Ecto neural progenitor cell (in vitro differentiated cells): Measurements from ENCODE around the gene AEBP1.

ENCODE experiments used
- DNase-seq: peaks from one replicate; pipeline ENCODE4 v3.0.0-alpha.2; 2018; ENCODE audit warnings: low spot score

The AEBP1 gene

DNA sequence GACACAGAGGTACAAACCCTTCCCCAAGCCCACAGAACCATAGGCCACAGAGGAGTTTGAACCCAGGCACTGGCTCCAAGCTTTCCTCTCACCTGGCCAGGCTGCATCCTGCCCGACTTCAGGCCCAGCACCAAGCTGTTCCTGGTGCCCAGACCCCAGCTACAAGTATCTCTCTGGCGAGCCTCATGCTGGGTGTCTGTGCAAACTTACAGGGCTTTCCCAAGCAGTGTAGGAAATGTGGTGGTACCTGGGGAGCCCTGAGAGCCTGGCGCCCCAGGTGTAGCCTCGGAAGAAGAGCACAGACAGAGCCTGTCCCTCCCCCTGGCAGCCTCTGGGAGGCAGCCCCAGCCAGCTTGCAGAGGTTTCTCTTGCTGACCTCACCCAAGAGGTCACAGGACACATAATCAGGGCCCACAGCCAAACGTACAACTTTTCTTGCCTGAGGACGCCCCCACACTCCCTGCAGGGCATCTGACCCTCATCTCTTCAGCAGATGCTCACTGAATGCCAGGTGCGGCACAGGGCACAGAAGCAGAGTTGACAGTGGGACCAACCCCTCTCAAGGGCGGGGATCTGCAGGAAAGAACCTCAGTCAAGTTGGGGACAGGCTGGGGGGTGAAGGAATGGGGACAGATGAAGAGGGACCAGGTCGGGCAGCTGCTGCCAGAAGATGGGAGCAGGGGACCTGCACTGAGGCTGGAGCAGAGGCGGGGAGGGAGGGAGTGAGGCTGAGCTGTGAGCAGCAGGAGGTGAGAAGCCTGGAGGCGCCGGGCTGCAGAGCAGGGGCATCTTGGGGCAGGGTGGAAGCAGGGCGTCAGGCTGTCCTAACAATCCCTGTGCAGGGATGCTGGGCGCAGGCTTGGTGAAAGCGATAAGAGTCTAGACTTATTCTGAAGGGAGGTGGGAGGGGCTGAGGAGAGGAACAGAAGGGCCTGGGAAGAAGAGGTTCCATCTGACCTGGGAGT, 53.3 kb downstream of the AEBP1 start:
- no peak for DNase-seq

DNA sequence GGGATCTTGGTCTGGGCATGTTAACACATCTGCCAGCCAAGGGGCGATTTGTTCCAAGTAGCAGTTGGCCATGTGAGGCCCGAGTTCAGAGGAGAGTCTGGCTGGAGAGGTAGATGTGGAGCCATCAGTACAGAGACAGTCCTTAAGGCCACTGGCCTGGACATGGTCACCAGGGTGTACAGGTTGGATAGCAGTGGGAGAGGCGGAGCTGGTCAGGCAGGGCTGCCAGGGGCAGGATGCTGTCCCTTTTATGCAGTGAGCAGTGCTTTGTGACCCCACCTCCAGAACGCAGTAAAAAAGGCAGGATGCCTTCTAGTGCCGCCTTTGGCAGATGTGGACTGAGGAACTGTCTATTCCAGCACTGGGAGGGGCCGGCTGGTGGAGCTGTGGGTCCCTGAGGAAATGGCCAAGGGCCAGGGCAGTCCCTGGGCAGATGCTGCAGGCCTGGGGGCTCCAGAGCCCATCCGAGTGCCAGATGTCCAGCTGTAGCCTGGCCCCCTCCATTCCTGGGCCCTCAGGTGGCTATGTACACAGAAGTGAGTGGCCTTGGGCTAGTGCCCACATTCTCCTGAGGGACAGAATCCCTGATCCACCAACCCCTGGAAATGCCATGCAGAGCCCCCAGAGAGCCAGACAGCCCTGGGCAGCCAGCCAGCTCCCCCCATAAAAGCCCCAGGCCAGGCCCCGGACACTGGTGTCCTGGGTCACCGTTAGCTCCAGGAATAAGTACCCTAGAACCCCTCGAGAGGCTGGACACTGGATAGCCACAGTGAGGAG, 54.1 kb downstream of the AEBP1 start:
- DNase-seq, result no peak

- DNase-seq, result no peak
Observed at GRCh38 chr7:44158873-44159631, 54.9 kb downstream of the AEBP1 start.

DNA sequence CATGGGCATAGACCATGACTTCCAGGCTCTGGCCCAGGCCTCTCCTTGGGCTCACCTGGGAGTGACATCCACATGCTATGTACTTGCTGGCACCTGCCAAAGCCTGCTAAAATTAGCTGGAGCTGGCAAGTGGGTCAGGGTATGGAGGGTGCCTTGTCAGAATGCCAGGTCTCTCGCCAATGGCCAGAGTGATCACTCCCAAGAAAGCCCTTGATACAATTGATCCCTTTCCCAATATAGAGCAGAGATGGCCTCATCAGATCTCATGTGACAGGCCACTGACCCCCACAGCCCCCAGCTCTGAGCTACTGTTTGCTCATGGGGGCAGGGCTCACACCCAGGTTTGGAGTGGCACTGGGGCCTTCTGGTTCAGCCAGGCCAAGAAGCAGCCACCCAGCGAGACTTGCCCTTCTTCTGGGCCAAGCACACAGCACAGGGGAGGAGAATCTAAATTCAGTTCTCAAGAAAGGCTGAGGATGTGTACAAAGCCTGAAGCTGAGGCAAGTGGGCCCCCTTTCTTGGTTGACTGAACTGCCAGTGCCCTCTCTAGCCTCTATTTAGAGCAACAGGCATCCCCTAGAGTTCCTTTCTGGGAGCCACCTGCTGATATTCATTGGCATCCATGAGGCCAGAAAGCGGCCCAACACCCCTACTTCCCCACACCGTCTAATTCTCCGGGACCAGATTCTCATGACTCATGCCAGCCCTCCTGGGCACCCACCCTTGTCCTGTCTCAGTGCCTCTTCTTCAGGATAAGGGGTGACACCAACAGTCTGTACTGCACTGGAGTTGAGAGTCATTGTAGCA, 55.9 kb downstream of the AEBP1 start:
- no peak for DNase-seq

DNA sequence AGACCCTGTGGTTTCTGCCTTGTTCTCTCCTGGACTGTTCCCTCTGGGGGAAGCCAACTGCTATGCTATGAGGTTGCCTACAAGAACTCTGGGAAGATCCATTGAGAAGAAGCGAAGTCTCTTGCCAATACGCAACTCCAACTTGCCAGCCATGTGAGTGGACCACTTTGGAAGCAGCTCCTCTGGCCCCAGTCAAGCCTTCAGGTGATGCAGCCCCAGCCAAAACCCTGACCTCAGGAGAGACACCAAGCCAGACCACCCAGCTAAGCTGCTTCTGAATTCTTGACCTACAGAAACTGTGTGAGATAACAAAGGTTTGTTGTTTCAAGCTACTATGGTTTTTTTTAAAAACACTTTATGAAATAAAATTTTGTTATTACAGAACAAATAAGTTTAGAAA, 57.2 kb downstream of the AEBP1 start:
- DNase-seq, result no peak

DNA sequence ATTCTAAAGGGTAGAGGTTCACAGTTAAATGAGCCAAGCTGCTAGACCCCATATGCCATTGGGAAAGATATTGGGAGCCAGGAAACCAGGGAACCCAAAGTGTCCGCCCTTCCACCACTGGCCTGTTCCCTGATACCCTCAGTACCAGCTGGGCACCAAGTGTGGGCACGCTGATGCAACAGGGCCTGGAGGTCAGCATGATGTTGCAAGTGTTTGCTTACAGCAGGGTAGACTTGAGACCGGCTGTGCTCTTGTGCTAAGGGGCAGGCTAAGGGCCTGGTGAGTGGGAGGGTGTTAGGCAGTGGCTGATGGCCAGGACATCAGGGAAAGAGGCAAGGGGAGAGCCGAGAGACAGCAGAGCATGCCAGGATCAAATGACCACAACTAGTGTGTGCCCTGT, 58.0 kb downstream of the AEBP1 start:
- DNase-seq, result no peak

- no peak for DNase-seq
Observed at GRCh38 chr7:44162785-44163395, 58.7 kb downstream of the AEBP1 start.

GRCh38 chr7:44163591-44163990, 59.4 kb downstream of the AEBP1 start:
- no peak for DNase-seq
